GM23248 (cell line): ENCODE measurements around the gene NEGR1.

Experiments used
- EZH2 ChIP-seq: fragments of 200-600 bp; sonication (generic); IDR thresholded peaks from 2 replicates; pipeline ENCODE4 v1.6.1; 2018; ENCODE audit warnings: antibody characterized with exemption, mild to moderate bottlenecking; ENCODE audit not compliant: insufficient read depth, poor library complexity, severe bottlenecking
- EZH2phosphoT487 ChIP-seq: fragments of 200-600 bp; sonication (generic); IDR thresholded peaks from 2 replicates; pipeline ENCODE4 v1.6.1; 2018; ENCODE audit warnings: antibody characterized with exemption, moderate library complexity, mild to moderate bottlenecking, low read depth; ENCODE audit not compliant: insufficient read depth

DNA sequence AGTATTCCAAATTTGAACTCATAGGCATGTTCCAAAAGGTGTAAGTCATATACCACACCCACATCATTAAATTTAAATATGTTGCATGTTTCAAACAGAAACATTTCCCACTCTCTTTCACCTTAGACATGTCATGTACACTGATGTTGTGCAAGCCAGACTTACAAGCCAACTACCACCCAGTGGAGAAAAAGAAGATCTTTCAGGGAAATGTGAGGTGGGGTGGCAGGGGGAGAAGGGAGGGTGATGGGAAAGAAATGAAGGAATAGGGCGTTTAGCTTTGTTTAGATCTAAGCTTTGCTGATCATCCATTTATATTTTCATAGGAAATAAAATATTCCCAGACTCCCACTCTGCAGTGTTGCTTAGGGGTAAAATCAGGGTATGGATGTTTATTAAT is 1.6 kb downstream of the NEGR1 start:
- TF ChIP-seq EZH2phosphoT487 (no peak), EZH2 (no peak)
